ENCODE results near the gene EIF4B. TPM values are rescaled to one million over a fixed set of nuclear protein-coding genes. Genes with fewer than 3 reads are reported as not detected.
"Not testable (repeated sequence)": the region's sequence is repeated elsewhere in the genome, so short reads cannot be mapped to it uniquely, and the experiment has no call there.

The EIF4B gene
- 775 and 904 TPM in 2 replicates for total RNA-seq

- DNase-seq (ENCODE audit: low read depth in 2 of 2) = peak; percentile 100
Observed at GRCh38 chr12:53005986-53006809, at the start of gene EIF4B. EIF4B (plus strand) TSS chr12:53006456; CDS start chr12:53006484, 28 bp downstream.

GRCh38 chr12:52956987-52957386, 49.3 kb upstream of the EIF4B start:
- DNase-seq (ENCODE audit: low read depth in 2 of 2) = no peak

GRCh38 chr12:52964556-52965336, 41.5 kb upstream of the EIF4B start:
- no peak for DNase-seq (ENCODE audit: low read depth in 2 of 2)

- no peak for DNase-seq (ENCODE audit: low read depth in 2 of 2)
Observed at GRCh38 chr12:52965337-52965731, 40.9 kb upstream of the EIF4B start.

- DNase-seq (ENCODE audit: low read depth in 2 of 2) = no peak
Observed at GRCh38 chr12:52969166-52969795, 37.0 kb upstream of the EIF4B start.

GRCh38 chr12:52969828-52970569, 36.3 kb upstream of the EIF4B start:
- no peak for DNase-seq (ENCODE audit: low read depth in 2 of 2)

GRCh38 chr12:52971679-52972329, 34.5 kb upstream of the EIF4B start:
- DNase-seq (ENCODE audit: low read depth in 2 of 2) = no peak

- peak in 1 of 2 donors; percentile 31 for DNase-seq (ENCODE audit: low read depth in 2 of 2)
Observed at GRCh38 chr12:52975204-52975603, 31.1 kb upstream of the EIF4B start.

- peak in 1 of 2 donors; percentile 46 for DNase-seq (ENCODE audit: low read depth in 2 of 2)
Observed at GRCh38 chr12:52975820-52976573, 30.3 kb upstream of the EIF4B start.

GRCh38 chr12:52976574-52977071, 29.6 kb upstream of the EIF4B start:
- DNase-seq (ENCODE audit: low read depth in 2 of 2) = no peak

GRCh38 chr12:52977170-52977569, 29.1 kb upstream of the EIF4B start:
- DNase-seq (ENCODE audit: low read depth in 2 of 2) = no peak

- DNase-seq (ENCODE audit: low read depth in 2 of 2) = no peak
Observed at GRCh38 chr12:52980096-52980649, 26.1 kb upstream of the EIF4B start.

GRCh38 chr12:52980650-52981423, 25.4 kb upstream of the EIF4B start:
- DNase-seq (ENCODE audit: low read depth in 2 of 2) = peak; percentile 94

GRCh38 chr12:52984136-52984535, 22.1 kb upstream of the EIF4B start:
- no peak for DNase-seq (ENCODE audit: low read depth in 2 of 2)

- DNase-seq (ENCODE audit: low read depth in 2 of 2) = no peak
Observed at GRCh38 chr12:52988898-52989297, 17.4 kb upstream of the EIF4B start.

GRCh38 chr12:52990206-52990605, 16.1 kb upstream of the EIF4B start:
- DNase-seq (ENCODE audit: low read depth in 2 of 2) = no peak

GRCh38 chr12:52992240-52992639, 14.0 kb upstream of the EIF4B start:
- not testable (repeated sequence) for DNase-seq (ENCODE audit: low read depth in 2 of 2)

- DNase-seq (ENCODE audit: low read depth in 2 of 2) = peak in 1 of 2 donors; percentile 32
Observed at GRCh38 chr12:52992699-52993557, 13.3 kb upstream of the EIF4B start.
